Testis (tissue), 2 donors: ENCODE data around the gene EREG.

Experiments
- CTCF ChIP-seq, 3 experiments: fragments of 450-650 bp in 2 of 3; fragments of 200-600 bp in 1 of 3; sonication (generic) in 1 of 3; IDR thresholded peaks; one replicate each; pipeline ENCODE4 v1.5.1; 2016 to 2019; ENCODE audit warnings: antibody characterized with exemption in 3 of 3, mild to moderate bottlenecking in 2 of 3, moderate library complexity in 1 of 3
- POLR2A ChIP-seq: fragments of 450-650 bp; IDR thresholded peaks from one replicate; pipeline ENCODE4 v1.6.1; 2017; ENCODE audit warnings: antibody characterized with exemption, mild to moderate bottlenecking, moderate library complexity

DNA sequence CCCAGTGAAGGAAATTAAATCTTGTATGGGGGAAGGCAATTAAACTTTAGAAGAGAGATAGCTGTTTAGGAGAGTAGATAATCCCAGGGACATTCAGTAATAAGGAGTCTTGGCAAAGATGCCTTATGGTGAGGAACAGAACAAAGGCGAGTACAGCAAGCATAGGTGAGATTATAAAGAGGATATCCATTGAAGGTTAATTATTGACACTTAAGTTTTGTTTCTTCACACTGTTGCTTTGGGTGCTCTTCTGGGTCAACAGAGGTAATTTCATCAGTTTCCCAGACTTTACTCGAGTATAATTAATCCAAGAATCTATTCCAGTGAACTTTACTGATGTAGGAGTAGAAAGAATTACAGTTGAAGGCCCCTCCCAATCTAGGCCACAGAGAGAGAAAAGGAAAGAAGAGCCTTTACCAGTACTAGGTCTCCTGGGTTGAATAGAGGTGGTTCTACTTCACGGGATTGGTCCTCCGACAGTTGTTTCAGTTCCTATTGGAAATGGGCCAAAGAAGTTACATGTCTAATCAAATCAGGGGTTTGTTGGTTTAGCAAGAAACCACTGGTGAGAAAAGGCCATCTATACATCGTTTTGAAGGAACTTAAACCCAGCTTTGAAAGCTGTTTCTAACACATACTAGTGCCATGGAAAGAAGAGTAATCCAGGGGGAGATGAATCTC lies 29.5 kb upstream of the EREG start:
- TF ChIP-seq CTCF (IDR thresholded peaks at IDR 0.05) = no peak
- no peak for TF ChIP-seq POLR2A
